ENCODE data around the gene CD93. TPM values are rescaled to one million over a fixed set of nuclear protein-coding genes. Genes with fewer than 3 reads are reported as not detected.

The CD93 gene
- total RNA-seq, 2 experiments from 2014 or later = 1.1 TPM

DNA sequence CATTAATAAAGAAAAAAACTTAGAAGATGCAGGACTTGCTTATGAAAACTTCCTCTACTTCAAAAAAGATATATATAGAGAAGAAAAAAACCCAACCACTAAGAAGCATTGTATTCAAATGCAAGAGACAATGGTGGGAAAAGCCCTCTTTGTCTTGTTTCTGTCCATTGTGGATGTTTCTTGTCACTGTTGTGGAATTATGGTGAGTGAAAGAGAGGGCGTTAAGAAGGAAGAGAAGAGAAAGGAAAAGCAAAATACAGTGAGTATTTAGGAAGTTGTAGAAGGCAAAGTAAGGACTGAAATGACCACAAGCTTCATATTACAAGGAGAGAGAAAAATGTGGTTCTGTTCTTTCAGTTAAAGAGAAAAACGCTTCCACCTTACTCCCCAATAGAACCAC, 22.5 kb downstream of the CD93 start:
- Mint-ChIP-seq H3K27me3 (peaks cover 3% of the 10 kb centered on the region), H3K27ac (no peak overlapping the region), H3K4me1 (ENCODE audit: low read depth) (no peaks in the 10 kb centered on the region), H3K9me3 (no peaks in the 10 kb centered on the region), H3K4me3 (no peak overlapping the region), H3K36me3 (ENCODE audit: low read depth) (no peaks in the 10 kb centered on the region)
- no peak for DNase-seq
- intact Hi-C loops (cut with DNase I, micrococcal nuclease) = no loop called here
- POLR2A ChIA-PET = no interaction called here
- CTCF ChIA-PET = no interaction called here
- H3K4me1 ChIP-seq (ENCODE audit: insufficient read depth, low read length) = no peaks in the 10 kb centered on the region
- H3K27me3 ChIP-seq (ENCODE audit: control insufficient read depth in 1 of 2, insufficient read depth in 2 of 2, low read length in 2 of 2) = peaks cover 0 to 2% of the 10 kb centered on the region in 2 experiments
- H3K9me3 ChIP-seq (ENCODE audit: control insufficient read depth in 1 of 2, insufficient read depth in 1 of 2, low read length in 2 of 2) = no peaks in the 10 kb centered on the region
- H3K36me3 ChIP-seq (ENCODE audit: insufficient read depth, low read length) = no peaks in the 10 kb centered on the region
- TF ChIP-seq, protein P1, sequence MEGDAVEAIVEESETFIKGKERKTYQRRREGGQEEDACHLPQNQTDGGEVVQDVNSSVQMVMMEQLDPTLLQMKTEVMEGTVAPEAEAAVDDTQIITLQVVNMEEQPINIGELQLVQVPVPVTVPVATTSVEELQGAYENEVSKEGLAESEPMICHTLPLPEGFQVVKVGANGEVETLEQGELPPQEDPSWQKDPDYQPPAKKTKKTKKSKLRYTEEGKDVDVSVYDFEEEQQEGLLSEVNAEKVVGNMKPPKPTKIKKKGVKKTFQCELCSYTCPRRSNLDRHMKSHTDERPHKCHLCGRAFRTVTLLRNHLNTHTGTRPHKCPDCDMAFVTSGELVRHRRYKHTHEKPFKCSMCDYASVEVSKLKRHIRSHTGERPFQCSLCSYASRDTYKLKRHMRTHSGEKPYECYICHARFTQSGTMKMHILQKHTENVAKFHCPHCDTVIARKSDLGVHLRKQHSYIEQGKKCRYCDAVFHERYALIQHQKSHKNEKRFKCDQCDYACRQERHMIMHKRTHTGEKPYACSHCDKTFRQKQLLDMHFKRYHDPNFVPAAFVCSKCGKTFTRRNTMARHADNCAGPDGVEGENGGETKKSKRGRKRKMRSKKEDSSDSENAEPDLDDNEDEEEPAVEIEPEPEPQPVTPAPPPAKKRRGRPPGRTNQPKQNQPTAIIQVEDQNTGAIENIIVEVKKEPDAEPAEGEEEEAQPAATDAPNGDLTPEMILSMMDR (IDR thresholded peaks at IDR 0.05) = no peak
- ATAC-seq (ENCODE audit: poor library complexity) = no peak
- no peak overlapping the region for H3K4me3 ChIP-seq (ENCODE audit: low read length)
- H3K27ac ChIP-seq (ENCODE audit: low read depth in 1 of 2, low read length in 2 of 2) = no peak overlapping the region

DNA sequence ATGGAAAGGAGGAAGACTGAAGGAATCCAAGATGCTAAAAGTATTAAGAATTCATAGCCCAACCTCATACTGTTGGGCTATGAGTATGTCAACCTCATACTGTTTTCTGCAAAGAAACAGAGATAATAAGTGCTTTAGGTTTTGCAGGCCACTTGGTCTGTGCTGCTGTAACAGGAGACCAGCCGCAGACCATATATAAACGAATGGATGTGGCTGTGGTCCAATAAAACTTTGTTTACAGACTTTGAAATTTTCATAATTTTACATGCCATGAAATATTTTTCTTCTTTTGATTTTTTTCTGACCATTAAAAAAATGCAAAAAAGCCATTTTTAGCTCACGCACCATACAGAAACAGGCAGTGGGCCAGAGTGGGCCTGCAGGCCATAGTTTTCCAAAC, 23.0 kb downstream of the CD93 start:
- H3K9me3 ChIP-seq (ENCODE audit: control insufficient read depth in 1 of 2, insufficient read depth in 1 of 2, low read length in 2 of 2) = no peaks in the 10 kb centered on the region
- no peaks in the 10 kb centered on the region for H3K36me3 ChIP-seq (ENCODE audit: insufficient read depth, low read length)
- Mint-ChIP-seq H3K27ac (no peak overlapping the region), H3K4me1 (ENCODE audit: low read depth) (no peaks in the 10 kb centered on the region), H3K27me3 (peaks cover 3% of the 10 kb centered on the region), H3K4me3 (no peak overlapping the region), H3K36me3 (ENCODE audit: low read depth) (no peaks in the 10 kb centered on the region), H3K9me3 (no peaks in the 10 kb centered on the region)
- no peak for DNase-seq
- H3K4me1 ChIP-seq (ENCODE audit: insufficient read depth, low read length) = no peaks in the 10 kb centered on the region
- H3K4me3 ChIP-seq (ENCODE audit: low read length) = no peak overlapping the region
- ATAC-seq (ENCODE audit: poor library complexity) = no peak
- ChIA-PET POLR2A (no interaction called here), CTCF (no interaction called here)
- intact Hi-C loops (cut with DNase I, micrococcal nuclease) = no loop called here
- TF ChIP-seq, protein P1 (IDR thresholded peaks at IDR 0.05) = no peak
- no peak overlapping the region for H3K27ac ChIP-seq (ENCODE audit: low read depth in 1 of 2, low read length in 2 of 2)
- H3K27me3 ChIP-seq (ENCODE audit: control insufficient read depth in 1 of 2, insufficient read depth in 2 of 2, low read length in 2 of 2) = peaks cover 0 to 2% of the 10 kb centered on the region in 2 experiments

DNA sequence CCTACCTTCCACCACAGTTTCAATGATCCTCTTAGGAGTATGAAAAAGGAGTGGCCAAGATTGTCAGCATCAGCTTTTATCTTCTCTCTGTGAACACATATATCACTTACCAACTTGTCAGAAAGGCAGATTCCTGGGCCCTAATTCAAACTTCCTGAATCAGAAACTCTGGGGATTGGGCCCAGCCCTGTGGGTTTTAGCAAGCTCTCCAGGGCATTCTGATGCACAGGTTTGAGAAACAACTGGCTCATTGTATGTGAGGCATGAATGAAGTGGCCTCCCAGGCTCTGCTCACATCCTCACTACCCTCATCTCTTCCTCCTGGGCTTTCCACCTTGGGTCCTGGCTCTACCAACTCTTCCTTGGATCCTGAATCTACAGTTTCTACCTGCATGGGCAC, 23.5 kb downstream of the CD93 start:
- Histone ChIP-seq H3K27ac (ENCODE audit: low read depth in 1 of 2, low read length in 2 of 2) (no peak overlapping the region), H3K4me3 (ENCODE audit: low read length) (no peak overlapping the region), H3K36me3 (ENCODE audit: insufficient read depth, low read length) (no peaks in the 10 kb centered on the region), H3K9me3 (ENCODE audit: control insufficient read depth in 1 of 2, insufficient read depth in 1 of 2, low read length in 2 of 2) (no peaks in the 10 kb centered on the region), H3K4me1 (ENCODE audit: insufficient read depth, low read length) (no peaks in the 10 kb centered on the region), H3K27me3 (ENCODE audit: control insufficient read depth in 1 of 2, insufficient read depth in 2 of 2, low read length in 2 of 2) (peaks cover 0 to 2% of the 10 kb centered on the region in 2 experiments)
- Mint-ChIP-seq H3K27me3 (peaks cover 3% of the 10 kb centered on the region), H3K36me3 (ENCODE audit: low read depth) (no peaks in the 10 kb centered on the region), H3K4me3 (no peak overlapping the region), H3K4me1 (ENCODE audit: low read depth) (no peaks in the 10 kb centered on the region), H3K27ac (no peak overlapping the region), H3K9me3 (no peaks in the 10 kb centered on the region)
- ATAC-seq (ENCODE audit: poor library complexity) = no peak
- intact Hi-C loops (cut with DNase I, micrococcal nuclease) = no loop called here
- ChIA-PET POLR2A (no interaction called here), CTCF (no interaction called here)
- DNase-seq = no peak
- TF ChIP-seq, protein P1 (IDR thresholded peaks at IDR 0.05) = no peak

All from CD4-positive, alpha-beta T cell (primary cell).